ENCODE results near the gene C1D.

GRCh38 chr2:67991456-67991855 lies 71.3 kb downstream of the C1D start:
- no peak for TF ChIP-seq POLR2A (IDR thresholded peaks at IDR 0.05)
- no peak for TF ChIP-seq EP300 (IDR thresholded peaks at IDR 0.05; ENCODE audit: low read depth)
- TF ChIP-seq, protein P1, sequence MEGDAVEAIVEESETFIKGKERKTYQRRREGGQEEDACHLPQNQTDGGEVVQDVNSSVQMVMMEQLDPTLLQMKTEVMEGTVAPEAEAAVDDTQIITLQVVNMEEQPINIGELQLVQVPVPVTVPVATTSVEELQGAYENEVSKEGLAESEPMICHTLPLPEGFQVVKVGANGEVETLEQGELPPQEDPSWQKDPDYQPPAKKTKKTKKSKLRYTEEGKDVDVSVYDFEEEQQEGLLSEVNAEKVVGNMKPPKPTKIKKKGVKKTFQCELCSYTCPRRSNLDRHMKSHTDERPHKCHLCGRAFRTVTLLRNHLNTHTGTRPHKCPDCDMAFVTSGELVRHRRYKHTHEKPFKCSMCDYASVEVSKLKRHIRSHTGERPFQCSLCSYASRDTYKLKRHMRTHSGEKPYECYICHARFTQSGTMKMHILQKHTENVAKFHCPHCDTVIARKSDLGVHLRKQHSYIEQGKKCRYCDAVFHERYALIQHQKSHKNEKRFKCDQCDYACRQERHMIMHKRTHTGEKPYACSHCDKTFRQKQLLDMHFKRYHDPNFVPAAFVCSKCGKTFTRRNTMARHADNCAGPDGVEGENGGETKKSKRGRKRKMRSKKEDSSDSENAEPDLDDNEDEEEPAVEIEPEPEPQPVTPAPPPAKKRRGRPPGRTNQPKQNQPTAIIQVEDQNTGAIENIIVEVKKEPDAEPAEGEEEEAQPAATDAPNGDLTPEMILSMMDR (IDR thresholded peaks at IDR 0.05): no peak
